ENCODE measurements around the gene LELP1. TPM values are rescaled to one million over a fixed set of nuclear protein-coding genes. Genes with fewer than 3 reads are reported as not detected.

Gene LELP1
- total and polyA plus RNA-seq, 10 of the 15 experiments (the other 5 are each of a cell fraction or from before 2014, with no cell fraction given), result not detected

- Histone ChIP-seq H3K4me3 (no peak overlapping the region), H3K4me2 (ENCODE audit: control insufficient read depth, insufficient read depth) (no peak overlapping the region), H3K9ac (ENCODE audit: control insufficient read depth, insufficient read depth, low read length) (no peak overlapping the region), H3K9me3 (replicated peaks; ENCODE audit: control insufficient read depth, insufficient read depth, low read length) (no peaks in the 10 kb centered on the region; the same call in 2 of the 3 replicates), H3K36me3 (ENCODE audit: control insufficient read depth in 2 of 2, insufficient read depth in 2 of 2, low read length in 1 of 2) (no peaks in the 10 kb centered on the region), H3K27me3 (replicated peaks in 1 of 2; ENCODE audit: control insufficient read depth in 2 of 2, insufficient read depth in 2 of 2, low read length in 1 of 2) (no peaks in the 10 kb centered on the region), H3K79me2 (ENCODE audit: control insufficient read depth, insufficient read depth, low read length) (no peaks in the 10 kb centered on the region), H3K27ac (ENCODE audit: control insufficient read depth, insufficient read depth) (no peak overlapping the region), H3K4me1 (ENCODE audit: control insufficient read depth, insufficient read depth, low read length) (no peaks in the 10 kb centered on the region), H2AFZ (ENCODE audit: control insufficient read depth, low read depth, low read length) (no peak overlapping the region), H4K20me1 (ENCODE audit: control insufficient read depth, insufficient read depth) (no peaks in the 10 kb centered on the region)
- 32% methylated on average over 4 of the region's 4 CpGs for WGBS (ENCODE audit: insufficient coverage, insufficient replicate concordance, low lambda C conversion rate, missing lambda C conversion rate)
- ChIA-PET SMC1A (ENCODE audit: uncharacterized antibody, unreplicated experiment) (interaction anchor here (0.9 to 5.2 kb wide), 10 partner anchors 10 to 93 kb away, joined by 3 to 42 read pairs (median 8); no protein-coding TSS in a partner anchor), RAD21 (ENCODE audit: unreplicated experiment) (interaction anchor here (0.6 to 3.5 kb wide), 4 partner anchors 11 to 59 kb away, joined by 3 to 26 read pairs (median 7); no protein-coding TSS in a partner anchor), POLR2A (interaction anchor here (0.5 to 1.0 kb wide), 4 partner anchors 17 to 1552 kb away, joined by 3 to 4 read pairs (median 4); no protein-coding TSS in a partner anchor), CTCF (interaction anchor here (0.7 to 5.6 kb wide), 14 partner anchors 9 to 101 kb away, joined by 3 to 27 read pairs (median 4); no protein-coding TSS in a partner anchor)
- FAIRE-seq, result no peak
- in situ Hi-C loops (cut with MboI) (no loop called here), intact Hi-C loops (cut with micrococcal nuclease; ENCODE audit: unreplicated experiment) (no loop called here)
- no peak for DNase-seq (ENCODE audit: low read depth, low spot score)
- BruUV-seq (replicated peaks), result no TSS peak
- no peak for ATAC-seq
- TF ChIP-seq IKZF1 (conservative IDR thresholded peaks at IDR 0.05) (0 out of 2 replicates have a peak, but pooled peaks have one; percentile 15), RELB (IDR thresholded peaks at IDR 0.05; ENCODE audit: low read depth) (0 out of 2 replicates have a peak, but pooled peaks have one; percentile 14), NBN (IDR thresholded peaks at IDR 0.05) (no peak), GABPA (IDR thresholded peaks at IDR 0.05; ENCODE audit: low read depth) (no peak), CBX3 (IDR thresholded peaks at IDR 0.05; ENCODE audit: borderline replicate concordance, low read depth) (no peak), RAD21 (IDR thresholded peaks at IDR 0.05; ENCODE audit: insufficient read depth, low read depth, low read length) (no peak), NRF1 (conservative IDR thresholded peaks at IDR 0.05; ENCODE audit: low read depth, low read length) (no peak)
Measured at GRCh38 chr1:153251988-153252387, 48.8 kb downstream of the LELP1 start.

All from GM12878 (cell line).